HCT116 (cell line): Measurements from ENCODE around the gene NXPE4.

ENCODE experiments used
- EZH2 ChIP-seq: fragments of 200-600 bp; sonication (generic); IDR thresholded peaks from 2 replicates; pipeline ENCODE4 v1.6.1; 2017; ENCODE audit warnings: antibody characterized with exemption, mixed run types
- EZH2phosphoT487 ChIP-seq: fragments of 200-600 bp; IDR thresholded peaks from 2 replicates; pipeline ENCODE4 v1.6.1; 2018; ENCODE audit warnings: antibody characterized with exemption, borderline replicate concordance
- MAX ChIP-seq: IDR thresholded peaks from 2 replicates; pipeline ENCODE4 v1.6.1; 2012
- POLR2A ChIP-seq: IDR thresholded peaks from 2 replicates; pipeline ENCODE4 v1.7.0; 2011; ENCODE audit warnings: borderline replicate concordance; ENCODE audit not compliant: insufficient read depth, insufficient read length; ENCODE audit errors: extremely low read depth
- REST ChIP-seq: IDR thresholded peaks from 2 replicates; pipeline ENCODE4 v1.6.1; 2012; ENCODE audit warnings: low read depth
- ZNF274 ChIP-seq: fragments of 200-500 bp; sonication (Bioruptor generic); IDR thresholded peaks from 2 replicates; pipeline ENCODE4 v1.6.1; 2014; ENCODE audit warnings: mild to moderate bottlenecking, low read depth, low read length, inconsistent platforms
- TF ChIP-seq, protein P1 (sequence below), 3 experiments: fragments of 200-600 bp in 1 of 3; sonication (generic) in 1 of 3; IDR thresholded peaks in 2 of 3; conservative IDR thresholded peaks in 1 of 3; 2 replicates each; pipeline ENCODE4 v1.5.1; 2012 to 2017; ENCODE audit warnings: low read depth in 2 of 3, low read length in 2 of 3, antibody characterized with exemption in 1 of 3, borderline replicate concordance in 1 of 3, control low read depth in 1 of 3, mild to moderate bottlenecking in 1 of 3, mixed read lengths in 1 of 3, mixed run types in 1 of 3, moderate library complexity in 1 of 3; ENCODE audit not compliant: insufficient read depth in 1 of 3

GRCh38 chr11:114562166-114562916, 33.2 kb downstream of the NXPE4 start:
- TF ChIP-seq MAX = no peak
- TF ChIP-seq REST = no peak
- TF ChIP-seq POLR2A = no peak
- TF ChIP-seq, protein P1, sequence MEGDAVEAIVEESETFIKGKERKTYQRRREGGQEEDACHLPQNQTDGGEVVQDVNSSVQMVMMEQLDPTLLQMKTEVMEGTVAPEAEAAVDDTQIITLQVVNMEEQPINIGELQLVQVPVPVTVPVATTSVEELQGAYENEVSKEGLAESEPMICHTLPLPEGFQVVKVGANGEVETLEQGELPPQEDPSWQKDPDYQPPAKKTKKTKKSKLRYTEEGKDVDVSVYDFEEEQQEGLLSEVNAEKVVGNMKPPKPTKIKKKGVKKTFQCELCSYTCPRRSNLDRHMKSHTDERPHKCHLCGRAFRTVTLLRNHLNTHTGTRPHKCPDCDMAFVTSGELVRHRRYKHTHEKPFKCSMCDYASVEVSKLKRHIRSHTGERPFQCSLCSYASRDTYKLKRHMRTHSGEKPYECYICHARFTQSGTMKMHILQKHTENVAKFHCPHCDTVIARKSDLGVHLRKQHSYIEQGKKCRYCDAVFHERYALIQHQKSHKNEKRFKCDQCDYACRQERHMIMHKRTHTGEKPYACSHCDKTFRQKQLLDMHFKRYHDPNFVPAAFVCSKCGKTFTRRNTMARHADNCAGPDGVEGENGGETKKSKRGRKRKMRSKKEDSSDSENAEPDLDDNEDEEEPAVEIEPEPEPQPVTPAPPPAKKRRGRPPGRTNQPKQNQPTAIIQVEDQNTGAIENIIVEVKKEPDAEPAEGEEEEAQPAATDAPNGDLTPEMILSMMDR (IDR thresholded peaks at IDR 0.05 in 2 of 3, conservative IDR thresholded peaks at IDR 0.05 in 1 of 3; ENCODE audit: borderline replicate concordance in 1 of 3, insufficient read depth in 1 of 3, low read depth in 2 of 3, low read length in 2 of 3) = no peak
- TF ChIP-seq ZNF274 = no peak
- TF ChIP-seq EZH2 = no peak
- TF ChIP-seq EZH2phosphoT487 = no peak
